Measurements from ENCODE around the gene SEC61G.

SEC61G gene

GRCh38 chr7:54758702-54759592 is at the start of gene SEC61G:
SEC61G (minus strand) TSS chr7:54759211; CDS start chr7:54757588, 1,623 bp downstream.
- peak; percentile 84 for DNase-seq

GRCh38 chr7:54802841-54803240 is 43.8 kb upstream of the SEC61G start:
- no peak for DNase-seq

- no peak for DNase-seq
Measured at GRCh38 chr7:54802114-54802513, 43.1 kb upstream of the SEC61G start.

GRCh38 chr7:54799792-54800191 is 40.8 kb upstream of the SEC61G start:
- no peak for DNase-seq

GRCh38 chr7:54798530-54798929 is 39.5 kb upstream of the SEC61G start:
- no peak for DNase-seq

- no peak for DNase-seq
Measured at GRCh38 chr7:54796853-54797252, 37.8 kb upstream of the SEC61G start.

GRCh38 chr7:54796150-54796549 is 37.1 kb upstream of the SEC61G start:
- no peak for DNase-seq

GRCh38 chr7:54792383-54792782 is 33.4 kb upstream of the SEC61G start:
- DNase-seq, result no peak

- DNase-seq, result no peak
Measured at GRCh38 chr7:54788664-54789063, 29.7 kb upstream of the SEC61G start.

GRCh38 chr7:54785261-54785660 is 26.2 kb upstream of the SEC61G start:
- no peak for DNase-seq

- DNase-seq, result no peak
Measured at GRCh38 chr7:54783952-54784351, 24.9 kb upstream of the SEC61G start.

GRCh38 chr7:54782829-54783228 is 23.8 kb upstream of the SEC61G start:
- no peak for DNase-seq

GRCh38 chr7:54782314-54782713 is 23.3 kb upstream of the SEC61G start:
- no peak for DNase-seq

GRCh38 chr7:54781134-54781920 is 22.3 kb upstream of the SEC61G start:
- DNase-seq, result no peak

GRCh38 chr7:54780490-54780889 is 21.5 kb upstream of the SEC61G start:
- no peak for DNase-seq

GRCh38 chr7:54778696-54779540 is 19.9 kb upstream of the SEC61G start:
- DNase-seq, result no peak

GRCh38 chr7:54778166-54778565 is 19.2 kb upstream of the SEC61G start:
- DNase-seq, result no peak

GRCh38 chr7:54774785-54775740 is 16.1 kb upstream of the SEC61G start:
- DNase-seq, result no peak

- DNase-seq, result peak; percentile 86
Measured at GRCh38 chr7:54773472-54774399, 14.7 kb upstream of the SEC61G start.

GRCh38 chr7:54769203-54769602 is 10.2 kb upstream of the SEC61G start:
- DNase-seq, result no peak

- no peak for DNase-seq
Measured at GRCh38 chr7:54764861-54765260, 5.8 kb upstream of the SEC61G start.
